ENCODE measurements around the gene TMEM63C. TPM values are rescaled to one million over a fixed set of nuclear protein-coding genes. Genes with fewer than 3 reads are reported as not detected.

TMEM63C gene
- total RNA-seq, 1 experiment from 2014 or later, result 5.7 TPM

- H3K79me2 ChIP-seq (ENCODE audit: insufficient read depth, low read length), result no peaks in the 10 kb centered on the region
- H3K4me3 ChIP-seq (replicated peaks in 1 of 2; ENCODE audit: low read depth in 1 of 2, low read length in 2 of 2), result no peak overlapping the region
- RAD21 ChIA-PET (ENCODE audit: low non-redundant PET in 1 of 2, low total read pairs in 2 of 2, uncharacterized antibody in 2 of 2, unreplicated experiment in 2 of 2), result interaction anchor here (0.8 to 2.8 kb wide), 10 partner anchors 43 to 279 kb away, joined by 3 to 14 read pairs (median 8); no protein-coding TSS in a partner anchor
- no peak for TF ChIP-seq SP1 (IDR thresholded peaks at IDR 0.05; ENCODE audit: low read depth)
- peak; percentile 79 for TF ChIP-seq RAD21 (IDR thresholded peaks at IDR 0.05; ENCODE audit: low read depth)
- TF ChIP-seq SIN3A (IDR thresholded peaks at IDR 0.05; ENCODE audit: low read depth), result no peak
- TF ChIP-seq, protein P1, sequence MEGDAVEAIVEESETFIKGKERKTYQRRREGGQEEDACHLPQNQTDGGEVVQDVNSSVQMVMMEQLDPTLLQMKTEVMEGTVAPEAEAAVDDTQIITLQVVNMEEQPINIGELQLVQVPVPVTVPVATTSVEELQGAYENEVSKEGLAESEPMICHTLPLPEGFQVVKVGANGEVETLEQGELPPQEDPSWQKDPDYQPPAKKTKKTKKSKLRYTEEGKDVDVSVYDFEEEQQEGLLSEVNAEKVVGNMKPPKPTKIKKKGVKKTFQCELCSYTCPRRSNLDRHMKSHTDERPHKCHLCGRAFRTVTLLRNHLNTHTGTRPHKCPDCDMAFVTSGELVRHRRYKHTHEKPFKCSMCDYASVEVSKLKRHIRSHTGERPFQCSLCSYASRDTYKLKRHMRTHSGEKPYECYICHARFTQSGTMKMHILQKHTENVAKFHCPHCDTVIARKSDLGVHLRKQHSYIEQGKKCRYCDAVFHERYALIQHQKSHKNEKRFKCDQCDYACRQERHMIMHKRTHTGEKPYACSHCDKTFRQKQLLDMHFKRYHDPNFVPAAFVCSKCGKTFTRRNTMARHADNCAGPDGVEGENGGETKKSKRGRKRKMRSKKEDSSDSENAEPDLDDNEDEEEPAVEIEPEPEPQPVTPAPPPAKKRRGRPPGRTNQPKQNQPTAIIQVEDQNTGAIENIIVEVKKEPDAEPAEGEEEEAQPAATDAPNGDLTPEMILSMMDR (IDR thresholded peaks at IDR 0.05 in 2 of 3, conservative IDR thresholded peaks at IDR 0.05 in 1 of 3; ENCODE audit: borderline replicate concordance in 1 of 3, insufficient read depth in 1 of 3, low read depth in 2 of 3, low read length in 2 of 3), result peak; percentile 7 to 62 (median 42); a peak in 3 of 6 replicates
- no peaks in the 10 kb centered on the region for H3K36me3 ChIP-seq (ENCODE audit: control insufficient read depth in 1 of 2, insufficient read depth in 2 of 2, low read length in 2 of 2)
- no peak overlapping the region for H3K27ac ChIP-seq (ENCODE audit: low read depth, low read length)
- H3K27me3 ChIP-seq (ENCODE audit: insufficient read depth, low read length), result no peaks in the 10 kb centered on the region; the same call in 1 of the 2 replicates
- ATAC-seq (peak; percentile 76), DNase-seq (ENCODE audit: low read depth, low spot score) (peak; percentile 28)
- H3K9ac ChIP-seq (ENCODE audit: low read length), result no peak overlapping the region
- H3K9me2 ChIP-seq (ENCODE audit: insufficient read depth), result no peaks in the 10 kb centered on the region
- no peaks in the 10 kb centered on the region for H3K9me3 ChIP-seq (ENCODE audit: control insufficient read depth in 1 of 2, insufficient read depth in 1 of 2, low read depth in 1 of 2, low read length in 2 of 2)
- H3K4me1 ChIP-seq (ENCODE audit: control insufficient read depth in 1 of 2, insufficient read depth in 2 of 2, low read length in 2 of 2), result peaks cover 0 to 14% of the 10 kb centered on the region in 2 experiments; a peak in 2 of 4 replicates
- no peak overlapping the region for H3K4me2 ChIP-seq (ENCODE audit: low read length)
- no TSS peak for BruUV-seq (replicated peaks)
- CTCF ChIA-PET, result interaction anchor here (0.6 to 5.8 kb wide), 38 partner anchors 8 to 761 kb away, joined by 3 to 112 read pairs (median 5); partner anchors contain the start of genes CIPC, GSTZ1, POMT2 and SAMD15
- no peaks in the 10 kb centered on the region for H4K20me1 ChIP-seq (ENCODE audit: insufficient read depth)
- POLR2A ChIA-PET, result interaction anchor here (0.9 to 2.2 kb wide), 2 partner anchors 75 to 164 kb away, joined by 3 to 12 read pairs; no protein-coding TSS in a partner anchor
- intact Hi-C loops (cut with micrococcal nuclease), result loop anchor here (1.0 to 2.0 kb wide), 6 partner anchors 61 to 399 kb away; partner anchors contain the start of gene AHSA1
- peak overlapping the region; percentile 78 for H2AFZ ChIP-seq (ENCODE audit: low read depth, low read length, poor library complexity, severe bottlenecking)
These were observed 29.5 kb upstream of the TMEM63C start for GRCh38 chr14:77151918-77152588.

DNA sequence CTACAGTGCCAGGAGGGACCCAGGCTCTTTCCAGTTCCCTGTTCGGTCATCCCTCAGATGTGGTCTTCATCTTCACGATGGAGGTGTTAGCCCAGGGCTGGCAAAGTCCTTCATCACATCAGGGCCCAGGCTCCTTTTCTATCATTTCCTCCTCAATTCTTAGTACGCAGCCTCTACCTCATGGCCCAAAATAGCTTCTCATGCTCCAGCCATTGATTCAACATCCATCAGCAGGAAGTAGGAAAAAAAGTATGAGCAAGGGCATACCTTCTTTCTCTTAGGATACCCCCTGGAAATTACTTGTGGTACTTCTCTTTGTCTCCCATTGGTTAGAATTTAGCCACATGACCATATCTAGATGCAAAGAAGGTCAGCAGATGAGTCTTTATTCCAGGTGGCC is 27.8 kb upstream of the TMEM63C start:
- Histone ChIP-seq H2AFZ (ENCODE audit: low read depth, low read length, poor library complexity, severe bottlenecking) (no peak overlapping the region), H3K9me3 (ENCODE audit: control insufficient read depth in 1 of 2, insufficient read depth in 1 of 2, low read depth in 1 of 2, low read length in 2 of 2) (no peaks in the 10 kb centered on the region), H3K4me2 (ENCODE audit: low read length) (no peak overlapping the region), H3K4me1 (ENCODE audit: control insufficient read depth in 1 of 2, insufficient read depth in 2 of 2, low read length in 2 of 2) (peaks cover 9 to 21% of the 10 kb centered on the region in 2 experiments; a peak in 3 of 4 replicates), H4K20me1 (ENCODE audit: insufficient read depth) (no peaks in the 10 kb centered on the region), H3K9me2 (ENCODE audit: insufficient read depth) (no peaks in the 10 kb centered on the region), H3K79me2 (ENCODE audit: insufficient read depth, low read length) (no peaks in the 10 kb centered on the region), H3K4me3 (replicated peaks in 1 of 2; ENCODE audit: low read depth in 1 of 2, low read length in 2 of 2) (no peak overlapping the region), H3K36me3 (ENCODE audit: control insufficient read depth in 1 of 2, insufficient read depth in 2 of 2, low read length in 2 of 2) (no peaks in the 10 kb centered on the region), H3K27me3 (ENCODE audit: insufficient read depth, low read length) (no peaks in the 10 kb centered on the region), H3K9ac (ENCODE audit: low read length) (no peak overlapping the region), H3K27ac (ENCODE audit: low read depth, low read length) (no peak overlapping the region)
- ATAC-seq (no peak), DNase-seq (ENCODE audit: low read depth, low spot score) (no peak)
- no TSS peak for BruUV-seq (replicated peaks)
- POLR2A ChIA-PET, result no interaction called here
- TF ChIP-seq CBX3 (IDR thresholded peaks at IDR 0.05; ENCODE audit: low read depth) (no peak), ZNF274 (IDR thresholded peaks at IDR 0.05; ENCODE audit: low read depth, low read length) (no peak), TCF7L2 (IDR thresholded peaks at IDR 0.05; ENCODE audit: borderline replicate concordance, extremely low read depth, insufficient read depth, insufficient read length) (no peak), POLR2A (IDR thresholded peaks at IDR 0.05; ENCODE audit: borderline replicate concordance, extremely low read depth, insufficient read depth, insufficient read length) (no peak), ATF3 (IDR thresholded peaks at IDR 0.05) (no peak), ELF1 (IDR thresholded peaks at IDR 0.05; ENCODE audit: borderline replicate concordance, low read depth) (no peak), SIN3A (IDR thresholded peaks at IDR 0.05; ENCODE audit: low read depth) (no peak), JUND (IDR thresholded peaks at IDR 0.05) (no peak)
- TF ChIP-seq, protein P2, sequence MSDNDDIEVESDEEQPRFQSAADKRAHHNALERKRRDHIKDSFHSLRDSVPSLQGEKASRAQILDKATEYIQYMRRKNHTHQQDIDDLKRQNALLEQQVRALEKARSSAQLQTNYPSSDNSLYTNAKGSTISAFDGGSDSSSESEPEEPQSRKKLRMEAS (IDR thresholded peaks at IDR 0.05), result no peak
- RAD21 ChIA-PET (ENCODE audit: low non-redundant PET in 1 of 2, low total read pairs in 2 of 2, uncharacterized antibody in 2 of 2, unreplicated experiment in 2 of 2), result interaction anchor here (0.7 to 2.8 kb wide), 3 partner anchors 59 to 281 kb away, joined by 3 to 10 read pairs (median 3); no protein-coding TSS in a partner anchor
- intact Hi-C loops (cut with micrococcal nuclease), result loop anchor here (2.0 kb wide), 2 partner anchors 59 to 305 kb away; partner anchors contain the start of gene AHSA1
- CTCF ChIA-PET, result interaction anchor here (0.9 to 5.8 kb wide), 5 partner anchors 28 to 282 kb away, joined by 4 to 112 read pairs (median 66); partner anchors contain the start of gene TMEM63C

Data from HCT116 (cell line).